ENCODE data around the gene MAGI3.

DNA sequence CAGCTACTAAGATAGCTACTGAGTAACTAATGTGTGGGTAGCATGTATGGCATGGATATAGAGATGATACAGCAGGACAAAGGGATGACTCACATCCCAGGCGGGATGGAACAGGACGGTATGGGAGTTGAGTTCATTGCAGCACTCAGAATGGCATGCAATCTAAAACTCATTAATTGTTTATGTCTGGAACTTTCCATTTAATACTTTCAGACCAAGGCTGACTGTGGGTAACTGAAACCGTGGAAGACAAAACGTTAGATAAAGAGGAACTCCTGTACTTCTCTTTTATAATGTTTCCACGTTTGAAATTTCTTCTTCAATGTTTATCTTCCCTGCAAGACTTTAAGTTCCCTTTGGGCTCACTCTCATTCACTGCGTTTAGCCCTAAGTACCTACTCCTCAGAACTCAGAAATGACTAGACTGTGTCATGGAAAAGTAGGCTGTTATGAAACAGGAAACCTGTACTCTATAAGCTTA lies 151.9 kb downstream of the MAGI3 start:
- TF ChIP-seq, protein P1, sequence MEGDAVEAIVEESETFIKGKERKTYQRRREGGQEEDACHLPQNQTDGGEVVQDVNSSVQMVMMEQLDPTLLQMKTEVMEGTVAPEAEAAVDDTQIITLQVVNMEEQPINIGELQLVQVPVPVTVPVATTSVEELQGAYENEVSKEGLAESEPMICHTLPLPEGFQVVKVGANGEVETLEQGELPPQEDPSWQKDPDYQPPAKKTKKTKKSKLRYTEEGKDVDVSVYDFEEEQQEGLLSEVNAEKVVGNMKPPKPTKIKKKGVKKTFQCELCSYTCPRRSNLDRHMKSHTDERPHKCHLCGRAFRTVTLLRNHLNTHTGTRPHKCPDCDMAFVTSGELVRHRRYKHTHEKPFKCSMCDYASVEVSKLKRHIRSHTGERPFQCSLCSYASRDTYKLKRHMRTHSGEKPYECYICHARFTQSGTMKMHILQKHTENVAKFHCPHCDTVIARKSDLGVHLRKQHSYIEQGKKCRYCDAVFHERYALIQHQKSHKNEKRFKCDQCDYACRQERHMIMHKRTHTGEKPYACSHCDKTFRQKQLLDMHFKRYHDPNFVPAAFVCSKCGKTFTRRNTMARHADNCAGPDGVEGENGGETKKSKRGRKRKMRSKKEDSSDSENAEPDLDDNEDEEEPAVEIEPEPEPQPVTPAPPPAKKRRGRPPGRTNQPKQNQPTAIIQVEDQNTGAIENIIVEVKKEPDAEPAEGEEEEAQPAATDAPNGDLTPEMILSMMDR (IDR thresholded peaks at IDR 0.05; ENCODE audit: low read depth, low read length) = no peak
- TF ChIP-seq POLR2A (IDR thresholded peaks at IDR 0.05; ENCODE audit: extremely low read depth, insufficient read length) = no peak
